C4-2B (cell line): ENCODE data around the gene TGM1.
"Not testable (repeated sequence)": the region's sequence is repeated elsewhere in the genome, so short reads cannot be mapped to it uniquely, and the experiment has no call there.

Experiments used
- H3K27ac ChIP-seq: fragments of 450-650 bp; 2 replicates; pipeline ENCODE4 v1.5.1; 2017
- CTCF ChIP-seq: fragments of 450-650 bp; conservative IDR thresholded peaks from 2 replicates; pipeline ENCODE4 v1.5.1; 2017; ENCODE audit warnings: mild to moderate bottlenecking
- ZFX ChIP-seq: fragments of 450-650 bp; IDR thresholded peaks from 2 replicates; pipeline ENCODE4 v1.6.1; 2017

The TGM1 gene

GRCh38 chr14:24204163-24205146 lies 58.5 kb downstream of the TGM1 start:
- no peak for TF ChIP-seq ZFX
- no peak for TF ChIP-seq CTCF
- H3K27ac ChIP-seq: no peak overlapping the region

DNA sequence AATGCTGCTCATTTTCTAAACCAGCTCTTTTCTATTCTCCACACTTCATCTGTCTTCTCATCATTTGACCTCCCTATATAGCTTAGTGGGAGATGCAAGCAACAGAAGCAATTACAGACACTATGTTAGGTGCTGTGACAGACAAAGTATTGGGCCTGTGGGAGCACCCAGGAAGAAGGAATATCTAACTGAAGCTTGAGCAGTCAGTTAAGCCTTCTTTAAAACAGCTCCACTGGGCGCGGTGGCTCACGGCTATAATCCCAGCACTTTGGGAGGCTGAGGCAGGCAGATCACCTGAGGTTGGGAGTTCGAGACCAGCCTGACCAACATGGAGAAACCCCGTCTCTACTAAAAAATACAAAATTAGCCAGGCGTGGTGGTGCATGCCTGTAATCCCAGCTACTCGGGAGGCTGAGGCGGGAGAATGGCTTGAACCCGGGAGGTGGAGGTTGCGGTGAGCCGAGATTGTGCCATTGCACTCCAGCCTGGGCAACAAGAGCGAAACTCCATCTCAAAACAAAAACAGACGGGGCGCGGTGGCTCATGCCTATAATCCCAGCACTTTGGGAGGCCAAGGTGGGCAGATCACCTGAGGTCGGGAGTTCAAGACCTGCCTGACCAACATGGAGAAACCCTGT lies 59.6 kb downstream of the TGM1 start:
- H3K27ac ChIP-seq: not testable (repeated sequence)

DNA sequence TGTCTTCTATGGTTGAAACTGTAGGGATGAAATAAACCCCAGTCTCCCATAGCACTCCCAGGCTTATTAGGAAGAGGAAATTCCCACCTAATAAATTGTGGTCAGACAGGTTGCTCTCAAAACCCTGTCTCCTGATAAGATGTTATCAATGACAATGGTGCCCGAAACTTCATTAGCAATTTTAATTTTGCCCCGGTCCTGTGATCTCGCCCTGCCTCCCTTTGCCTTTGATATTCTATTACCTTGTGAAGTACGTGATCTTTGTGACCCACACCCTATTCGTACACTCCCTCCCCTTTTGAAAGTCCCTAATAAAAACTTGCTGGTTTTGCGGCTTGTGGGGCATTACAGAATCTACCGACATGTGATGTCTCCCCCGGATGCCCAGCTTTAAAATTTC lies 60.4 kb downstream of the TGM1 start:
- H3K27ac ChIP-seq: not testable (repeated sequence)
